SK-N-SH (cell line): ENCODE data around the gene SLC25A30. TPM values are rescaled to one million over a fixed set of nuclear protein-coding genes. Genes with fewer than 3 reads are reported as not detected.

Experiments
- CTCF ChIA-PET: fragments of 300-600, 350-600 bp; formaldehyde crosslinking; extraction: SDS; loops from one replicate; lab custom pipeline; 2021; lab: Yijun Ruan, JAX
- POLR2A ChIA-PET: fragments of 350-600 bp; sonication (Branson Sonifier 250); formaldehyde crosslinking; extraction: SDS; loops from one replicate; lab custom pipeline; 2020; ENCODE audit warnings: antibody characterized with exemption, inconsistent platforms; lab: Yijun Ruan, JAX
- DNase-seq: peaks from one replicate; pipeline ENCODE4 v3.0.0; 2012
- H2AFZ ChIP-seq: fragments of 200-600 bp; sonication (generic); 2 replicates; pipeline ENCODE4 v1.8.1; 2016; ENCODE audit warnings: antibody characterized with exemption, mild to moderate bottlenecking, low read depth
- H3F3A ChIP-seq: fragments of 200-600 bp; sonication (generic); replicated peaks from 2 replicates; pipeline ENCODE3; 2016; ENCODE audit warnings: antibody characterized with exemption, mild to moderate bottlenecking; ENCODE audit not compliant: insufficient read depth
- H3K27ac ChIP-seq, 2 experiments: fragments of 200-500 bp in 1 of 2; fragments of 200-600 bp in 1 of 2; sonication (Bioruptor generic) in 1 of 2; sonication (generic), shearing (Covaris generic) in 1 of 2; 2 replicates each; pipeline versions ENCODE4 v1.5.1 to v1.6.1; 2014 to 2016; ENCODE audit warnings: low read depth in 2 of 2, inconsistent platforms in 1 of 2, low read length in 1 of 2, mild to moderate bottlenecking in 1 of 2, mixed read lengths in 1 of 2
- H3K27me3 ChIP-seq: fragments of 200-600 bp; sonication (generic), shearing (Covaris generic); 2 replicates; pipeline ENCODE4 v1.6.1; 2016; ENCODE audit warnings: mixed run types; ENCODE audit not compliant: insufficient read depth
- H3K36me3 ChIP-seq, 2 experiments: fragments of 200-500 bp in 1 of 2; fragments of 200-600 bp in 1 of 2; sonication (Bioruptor generic) in 1 of 2; sonication (generic) in 1 of 2; replicated peaks in 1 of 2; 2 replicates each; pipeline versions ENCODE3 to v1.5.1; 2014 to 2016; ENCODE audit warnings: low read length in 1 of 2, mild to moderate bottlenecking in 1 of 2; ENCODE audit not compliant: insufficient read depth in 2 of 2, control insufficient read depth in 1 of 2
- H3K4me1 ChIP-seq, 2 experiments: fragments of 200-500 bp in 1 of 2; fragments of 200-600 bp in 1 of 2; sonication (Bioruptor generic) in 1 of 2; sonication (generic), shearing (Covaris generic) in 1 of 2; 2 replicates each; pipeline versions ENCODE4 v1.5.1 to v1.6.1; 2014 to 2016; ENCODE audit warnings: low read depth in 1 of 2, low read length in 1 of 2, mixed run types in 1 of 2; ENCODE audit not compliant: insufficient read depth in 2 of 2, control insufficient read depth in 1 of 2
- H3K4me2 ChIP-seq: fragments of 200-600 bp; sonication (generic), shearing (Covaris generic); 2 replicates; pipeline ENCODE4 v1.6.1; 2017; ENCODE audit warnings: mixed run types
- H3K4me3 ChIP-seq, 2 experiments: fragments of 200-500 bp in 1 of 2; fragments of 200-600 bp in 1 of 2; sonication (Bioruptor generic) in 1 of 2; sonication (generic), shearing (Covaris generic) in 1 of 2; 2 replicates each; pipeline versions ENCODE4 v1.5.1 to v1.8.1; 2014 to 2016; ENCODE audit warnings: low read depth in 2 of 2, inconsistent platforms in 1 of 2, low read length in 1 of 2, mild to moderate bottlenecking in 1 of 2, mixed read lengths in 1 of 2, moderate library complexity in 1 of 2
- H3K79me2 ChIP-seq: fragments of 200-600 bp; sonication (generic); 2 replicates; pipeline ENCODE4 v1.8.1; 2017; ENCODE audit warnings: mild to moderate bottlenecking; ENCODE audit not compliant: insufficient read depth
- H3K9ac ChIP-seq: fragments of 200-600 bp; sonication (generic); 2 replicates; pipeline ENCODE4 v1.6.1; 2017; ENCODE audit warnings: mixed run types
- H3K9me2 ChIP-seq: fragments of 200-600 bp; sonication (generic); 2 replicates; pipeline ENCODE4 v1.6.1; 2017; ENCODE audit warnings: mixed run types
- H3K9me3 ChIP-seq: fragments of 200-600 bp; sonication (generic); 2 replicates; pipeline ENCODE4 v1.6.1; 2017; ENCODE audit warnings: mixed run types, mild to moderate bottlenecking, moderate library complexity
- H4K20me1 ChIP-seq: fragments of 200-600 bp; sonication (generic); 2 replicates; pipeline ENCODE4 v1.6.1; 2017; ENCODE audit warnings: mild to moderate bottlenecking, mixed run types; ENCODE audit not compliant: insufficient read depth
- EP300 ChIP-seq, 2 experiments: IDR thresholded peaks; 2 replicates each; pipeline versions ENCODE4 v1.4.0 to v1.6.1; 2012; ENCODE audit warnings: borderline replicate concordance in 1 of 2, low read depth in 1 of 2, low read length in 1 of 2
- FOXJ3 ChIP-seq: sonication (generic); formaldehyde crosslinking; IDR thresholded peaks from 2 replicates; pipeline ENCODE4 v1.5.1; 2020; ENCODE audit warnings: mild to moderate bottlenecking, missing genetic modification reagents
- GABPA ChIP-seq: IDR thresholded peaks from 2 replicates; pipeline ENCODE4 v1.4.0; 2012; ENCODE audit warnings: low read depth, mild to moderate bottlenecking
- JUND ChIP-seq: IDR thresholded peaks from 2 replicates; pipeline ENCODE4 v1.4.0; 2012
- MEF2A ChIP-seq: IDR thresholded peaks from 2 replicates; pipeline ENCODE4 v1.4.0; 2012; ENCODE audit warnings: low read depth, borderline replicate concordance
- NFIC ChIP-seq: IDR thresholded peaks from 2 replicates; pipeline ENCODE4 v1.4.0; 2012; ENCODE audit warnings: borderline replicate concordance
- PBX3 ChIP-seq: IDR thresholded peaks from 2 replicates; pipeline ENCODE4; 2012
- POLR2AphosphoS5 ChIP-seq: IDR thresholded peaks from 2 replicates; pipeline ENCODE4 v1.6.1; 2012; ENCODE audit warnings: low read depth, low read length
- RXRA ChIP-seq: IDR thresholded peaks from 2 replicates; pipeline ENCODE4 v1.4.0; 2012; ENCODE audit warnings: low read depth, mild to moderate bottlenecking, borderline replicate concordance
- SIN3A ChIP-seq: IDR thresholded peaks from 2 replicates; pipeline ENCODE4 v1.6.1; 2012; ENCODE audit warnings: low read depth, mild to moderate bottlenecking, low read length, moderate library complexity, borderline replicate concordance
- TAF1 ChIP-seq: IDR thresholded peaks from 2 replicates; pipeline ENCODE4 v1.6.1; 2012; ENCODE audit warnings: low read depth, mild to moderate bottlenecking, low read length, moderate library complexity, borderline replicate concordance
- USF2 ChIP-seq: fragments of 150-350 bp; IDR thresholded peaks from 2 replicates; pipeline ENCODE4 v1.6.1; 2017; ENCODE audit warnings: antibody characterized with exemption, low read length, low read depth, borderline replicate concordance
- ZBTB33 ChIP-seq: IDR thresholded peaks from 2 replicates; pipeline ENCODE4 v1.4.0; 2012; ENCODE audit warnings: low read depth, borderline replicate concordance
- WGBS: methylation state at CpG from one replicate; pipeline ENCODE4 v1.1.6; 2017; ENCODE audit warnings: low lambda C conversion rate; 5-methylcytosine and 5-hydroxymethylcytosine counted together
- polyA plus RNA-seq, 3 experiments: library from polyadenylated mRNA; depleted of rRNA; stranded (reverse); fragments of >200 nt; gene quantifications; 2 replicates each; pipeline ENCODE4 v1.2.3, GENCODE V29; 2012

Gene SLC25A30
- polyA plus RNA-seq, 1 of the 3 experiments (the other 2 are of a cell fraction) = 9.6 TPM

DNA sequence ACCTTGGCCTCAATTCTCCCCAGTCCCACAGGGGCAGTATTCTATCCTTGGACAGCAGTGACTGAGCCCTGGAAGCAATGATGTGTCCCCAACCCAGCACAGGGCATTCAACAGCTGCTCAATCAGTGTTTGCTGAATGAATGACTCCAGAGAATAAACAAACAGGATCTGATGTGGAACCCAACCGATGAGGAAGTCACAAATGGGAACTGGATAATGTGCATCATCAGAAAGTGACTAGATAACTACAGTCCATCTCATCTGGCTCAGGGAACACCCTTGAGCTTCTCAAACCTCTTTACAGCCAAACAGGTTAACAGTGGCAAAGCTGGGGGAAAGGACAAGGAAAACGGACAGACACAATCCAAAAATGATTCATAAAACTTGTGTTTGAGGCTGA is 8.2 kb downstream of the SLC25A30 start (continued):
- no peak for TF ChIP-seq ZBTB33
- TF ChIP-seq EP300 (IDR thresholded peaks at IDR 0.05; ENCODE audit: borderline replicate concordance in 1 of 2, low read depth in 1 of 2, low read length in 1 of 2) = no peak
- TF ChIP-seq TAF1 = no peak
- no peak for TF ChIP-seq FOXJ3 (CRISPR knock-in tag)
- no peak for TF ChIP-seq POLR2AphosphoS5
- TF ChIP-seq JUND = no peak
- TF ChIP-seq, all 33 proteins: peak for 0

GRCh38 chr13:45406421-45406820 is 11.8 kb downstream of the SLC25A30 start:
- Histone ChIP-seq H3K79me2 (peaks cover 4% of the 10 kb centered on the region; the same call in 1 of the 2 replicates), H3K9me2 (no peaks in the 10 kb centered on the region), H3K4me2 (no peak overlapping the region), H4K20me1 (no peaks in the 10 kb centered on the region), H3K36me3 (peaks cover 34 to 48% of the 10 kb centered on the region in 2 experiments), H3K4me1 (no peaks in the 10 kb centered on the region), H3K27me3 (no peaks in the 10 kb centered on the region), H3K27ac (no peak overlapping the region), H3K9ac (no peak overlapping the region), H3K9me3 (no peaks in the 10 kb centered on the region), H2AFZ (no peak overlapping the region), H3F3A (no peaks in the 10 kb centered on the region), H3K4me3 (no peak overlapping the region)
- no peak for DNase-seq
- TF ChIP-seq RXRA = no peak
- TF ChIP-seq MEF2A = no peak
- no peak for TF ChIP-seq ZBTB33
- no peak for TF ChIP-seq GABPA
- no peak for TF ChIP-seq USF2
- no peak for TF ChIP-seq SIN3A
- no peak for TF ChIP-seq JUND
- no peak for TF ChIP-seq PBX3
- no peak for TF ChIP-seq NFIC
- POLR2A ChIA-PET = no interaction called here
- WGBS = 90% methylated on average over 3 of the region's 3 CpGs
- CTCF ChIA-PET = interaction anchor here (0.9 to 1.0 kb wide), 2 partner anchors 9 to 40 kb away, joined by 3 to 4 read pairs; no protein-coding TSS in a partner anchor
